Measurements from ENCODE around the gene CSF1R.

CSF1R gene

GRCh38 chr5:150131461-150131860 is 45.1 kb upstream of the CSF1R start:
- no peak for TF ChIP-seq CTCF (IDR thresholded peaks at IDR 0.05; ENCODE audit: extremely low read depth, missing control alignments)
- DNase-seq (ENCODE audit: low spot score), result no peak

GRCh38 chr5:150130493-150130922 is 44.2 kb upstream of the CSF1R start:
- no peak for TF ChIP-seq CTCF (IDR thresholded peaks at IDR 0.05; ENCODE audit: extremely low read depth, missing control alignments)
- no peak for DNase-seq (ENCODE audit: low spot score)

GRCh38 chr5:150129813-150130492 is 43.6 kb upstream of the CSF1R start:
- peak; percentile 91 for TF ChIP-seq CTCF (IDR thresholded peaks at IDR 0.05; ENCODE audit: extremely low read depth, missing control alignments)

GRCh38 chr5:150129454-150129812 is 43.1 kb upstream of the CSF1R start:
- TF ChIP-seq CTCF (IDR thresholded peaks at IDR 0.05; ENCODE audit: extremely low read depth, missing control alignments), result no peak
- no peak for DNase-seq (ENCODE audit: low spot score)

More at GRCh38 chr5:150129813-150130492, 43.6 kb upstream of the CSF1R start:
- DNase-seq (ENCODE audit: low spot score), result peak; percentile 85

- DNase-seq (ENCODE audit: low spot score), result no peak
Measured at GRCh38 chr5:150126921-150127265, 40.5 kb upstream of the CSF1R start.

GRCh38 chr5:150126199-150126920 is 40.0 kb upstream of the CSF1R start:
- no peak for TF ChIP-seq CTCF (IDR thresholded peaks at IDR 0.05; ENCODE audit: extremely low read depth, missing control alignments)
- DNase-seq (ENCODE audit: low spot score), result no peak

More at GRCh38 chr5:150126921-150127265, 40.5 kb upstream of the CSF1R start:
- TF ChIP-seq CTCF (IDR thresholded peaks at IDR 0.05; ENCODE audit: extremely low read depth, missing control alignments), result no peak

- DNase-seq (ENCODE audit: low spot score), result no peak
- no peak for TF ChIP-seq CTCF (IDR thresholded peaks at IDR 0.05; ENCODE audit: extremely low read depth, missing control alignments)
Measured at GRCh38 chr5:150125334-150125733, 39.0 kb upstream of the CSF1R start.

Measured in GM20000 (cell line).